ENCODE results near the gene XPR1.

DNA sequence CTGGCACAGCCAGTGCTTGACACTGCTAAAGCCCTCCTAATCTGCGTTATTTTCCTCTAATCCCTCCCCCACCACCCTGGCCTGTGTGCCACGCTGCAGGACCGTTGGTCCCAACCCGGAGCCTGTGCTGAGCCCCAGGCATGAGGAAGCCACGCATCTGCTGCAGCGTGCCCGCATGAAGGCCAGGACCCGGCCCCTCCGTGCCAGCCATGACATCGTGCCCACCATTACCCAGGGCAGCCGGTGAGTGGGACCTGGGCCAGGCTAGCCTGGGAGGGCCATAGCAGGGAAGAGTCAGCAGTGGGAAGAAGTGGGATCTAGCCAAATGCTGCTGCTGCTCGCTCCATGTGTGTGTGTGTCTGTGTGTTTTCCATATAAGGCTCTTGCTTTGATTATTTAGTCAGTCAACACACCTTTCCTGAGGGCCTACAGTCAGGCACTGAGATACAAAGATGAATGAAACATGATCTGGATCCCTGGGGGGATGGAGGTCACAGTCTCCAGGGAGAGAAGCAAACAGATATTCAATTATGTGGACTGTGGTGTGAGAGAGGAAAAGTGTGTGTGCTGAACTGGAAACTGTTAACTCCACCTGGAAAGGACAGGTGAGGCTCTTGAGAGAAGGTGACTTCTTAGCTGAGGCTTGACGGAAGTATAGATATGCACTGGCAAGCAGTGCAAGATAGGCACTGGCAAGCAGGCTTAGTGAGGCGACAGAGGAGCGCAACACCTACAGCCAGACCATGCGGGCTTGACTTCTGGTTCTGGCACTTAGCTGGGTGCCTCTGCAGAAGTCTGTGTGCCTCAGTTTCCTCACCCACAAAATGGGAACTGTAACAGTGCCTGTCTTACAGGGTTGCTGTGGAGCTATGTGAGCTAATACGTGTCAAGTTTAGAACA lies 296.8 kb downstream of the XPR1 start:
- no peak for TF ChIP-seq CTCF (IDR thresholded peaks at IDR 0.05)
- no peak for TF ChIP-seq POLR2A (IDR thresholded peaks at IDR 0.05)
